Non-pigmented ciliary epithelial cell (primary cell): ENCODE measurements around the gene SIRT7.

Experiments
- DNase-seq: peaks from one replicate; pipeline ENCODE4 v3.0.0-alpha.2; 2010; ENCODE audit warnings: low read depth

Gene SIRT7

DNA sequence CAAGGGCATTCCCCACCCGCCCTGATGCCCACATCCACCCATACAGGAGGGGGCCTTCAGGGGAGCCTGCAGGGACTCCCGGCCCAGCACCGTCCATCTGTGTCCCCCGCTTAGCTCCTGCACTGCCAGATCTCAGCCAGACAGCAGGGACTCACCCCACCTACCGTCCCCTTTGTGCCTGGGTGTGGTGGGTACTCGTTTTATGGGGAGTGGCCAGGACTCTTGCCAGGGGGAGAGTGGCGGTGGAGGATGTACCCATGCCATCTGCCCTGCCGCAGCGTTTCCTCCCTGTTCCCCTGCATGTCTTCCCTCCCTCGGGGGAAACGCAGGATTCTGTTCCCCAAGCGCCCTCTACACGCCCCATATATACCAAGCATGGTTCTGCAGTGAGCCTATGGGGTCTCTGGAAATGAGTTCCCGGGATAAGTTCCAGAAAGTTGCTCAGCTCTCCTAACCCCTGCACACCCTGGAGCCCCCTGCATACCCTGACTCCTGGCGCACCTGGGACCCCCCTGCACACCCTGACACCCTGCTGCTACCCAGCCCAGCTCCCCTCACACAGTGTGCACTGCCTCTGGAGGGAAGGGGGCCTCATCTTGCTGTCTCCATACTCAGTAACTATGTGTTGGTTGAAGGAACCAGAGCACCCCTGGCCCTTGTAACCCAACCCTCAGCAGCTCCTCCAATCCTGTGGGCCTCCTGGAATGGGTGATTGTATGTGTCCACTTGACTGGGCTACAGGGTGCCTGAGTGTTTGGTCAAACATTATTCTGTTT, 13.8 kb upstream of the SIRT7 start:
- DNase-seq, result no peak

DNA sequence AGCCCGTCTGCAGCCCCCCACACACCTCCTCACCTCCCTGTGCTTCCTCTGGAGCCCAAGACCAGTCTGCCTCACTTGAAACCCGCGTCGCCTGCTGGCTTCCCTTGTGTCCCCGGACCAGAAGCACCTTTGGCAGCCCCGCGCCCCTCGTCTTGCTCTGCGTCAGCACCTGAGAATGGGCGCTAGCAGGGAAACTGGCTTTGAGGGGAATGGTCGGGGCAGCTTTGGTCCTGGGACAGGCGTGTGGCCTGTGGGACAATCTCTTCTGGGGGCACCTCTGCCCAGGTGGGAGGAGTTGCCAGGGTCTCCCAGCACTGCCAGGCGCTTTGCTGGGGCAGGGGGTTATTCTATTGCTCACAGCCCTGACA, 13.2 kb upstream of the SIRT7 start:
- DNase-seq, result no peak

DNA sequence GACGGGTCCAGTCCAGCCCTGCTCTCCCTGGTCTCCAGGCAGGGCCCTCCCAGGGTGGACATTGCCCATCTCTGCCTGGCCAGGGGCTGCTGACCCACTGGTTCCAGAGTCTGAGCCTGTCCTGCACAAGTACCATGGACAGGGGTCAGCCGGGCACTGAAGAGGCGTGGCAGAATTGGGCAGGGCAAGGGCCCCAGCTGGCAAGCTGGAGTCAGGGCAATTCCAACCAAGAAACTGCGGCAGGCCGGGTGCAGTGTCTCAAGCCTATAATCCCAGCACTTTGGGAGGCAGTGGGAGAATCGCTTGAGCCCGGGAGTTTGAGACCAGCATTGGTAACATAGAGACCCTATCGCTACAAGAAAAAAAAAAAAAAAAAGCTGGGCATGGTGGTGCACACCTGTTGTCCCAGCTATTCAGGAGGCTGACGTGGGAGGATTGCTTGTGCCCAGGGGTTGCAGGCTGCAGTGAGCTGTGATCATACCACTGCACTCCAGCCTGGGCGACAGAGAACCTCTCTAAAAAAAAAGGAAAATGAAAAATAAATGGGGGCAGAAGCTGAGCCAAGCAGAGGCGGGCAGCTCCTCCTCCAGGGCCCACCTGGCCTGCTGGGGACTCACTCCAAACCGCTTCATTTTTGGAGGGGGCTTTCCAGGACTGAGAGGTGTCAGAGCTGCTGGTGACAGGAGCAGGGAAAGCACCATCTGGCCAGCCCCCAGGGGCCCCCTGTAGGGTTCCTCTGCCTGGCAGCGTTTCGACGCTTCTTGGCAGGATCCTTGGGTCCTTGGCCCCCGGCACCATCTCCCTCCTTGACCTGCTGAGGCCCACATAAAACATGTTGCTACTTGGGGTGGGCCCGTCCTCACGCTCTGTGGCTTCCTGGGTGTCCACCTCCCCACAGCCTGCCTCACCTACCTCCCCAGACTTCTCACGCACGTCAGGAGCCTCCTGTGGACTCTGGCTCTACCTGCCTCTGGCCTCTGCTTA, 12.5 kb upstream of the SIRT7 start:
- DNase-seq, result no peak

DNA sequence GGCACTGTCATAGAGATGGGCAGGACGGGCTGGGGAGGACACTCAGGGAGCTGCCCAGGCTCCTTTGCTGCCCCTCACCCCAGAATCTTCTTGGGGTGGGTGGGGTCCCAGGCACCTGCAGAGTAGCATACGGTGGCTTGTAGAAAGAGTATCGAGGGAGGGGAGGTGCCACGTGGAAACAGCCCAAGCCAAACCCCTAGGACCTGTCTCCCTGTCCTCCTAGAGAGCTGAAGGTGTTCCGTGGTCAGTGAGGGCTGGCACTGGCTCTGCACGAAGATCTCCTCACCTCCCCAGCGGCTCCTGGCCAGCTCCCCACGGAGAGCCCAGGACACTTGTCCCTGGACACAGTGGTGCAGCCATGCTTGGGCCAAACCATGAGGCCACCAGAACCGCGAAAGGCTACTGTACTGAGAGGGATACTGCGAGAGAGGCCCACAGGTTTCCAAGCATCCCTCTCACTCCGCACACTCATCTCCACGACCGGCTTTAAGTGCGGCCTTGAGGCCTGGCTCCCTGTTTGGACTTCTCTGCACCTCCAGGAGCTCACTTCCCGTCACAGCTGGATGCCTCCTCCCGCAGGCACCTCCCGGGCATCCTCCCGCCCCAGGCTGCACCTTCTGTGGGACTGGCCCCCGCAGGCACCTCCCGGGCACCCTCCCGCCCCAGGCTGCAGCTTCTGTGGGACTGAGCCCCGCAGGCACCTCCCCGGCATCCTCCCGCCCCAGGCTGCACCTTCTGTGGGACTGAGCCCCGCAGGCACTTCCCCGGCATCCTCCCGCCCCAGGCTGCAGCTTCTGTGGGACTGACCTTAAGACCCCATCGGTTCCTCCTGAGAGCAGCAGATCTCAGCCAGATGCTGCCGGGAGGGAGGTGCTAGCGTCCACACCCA, 11.5 kb upstream of the SIRT7 start:
- DNase-seq, result no peak

DNA sequence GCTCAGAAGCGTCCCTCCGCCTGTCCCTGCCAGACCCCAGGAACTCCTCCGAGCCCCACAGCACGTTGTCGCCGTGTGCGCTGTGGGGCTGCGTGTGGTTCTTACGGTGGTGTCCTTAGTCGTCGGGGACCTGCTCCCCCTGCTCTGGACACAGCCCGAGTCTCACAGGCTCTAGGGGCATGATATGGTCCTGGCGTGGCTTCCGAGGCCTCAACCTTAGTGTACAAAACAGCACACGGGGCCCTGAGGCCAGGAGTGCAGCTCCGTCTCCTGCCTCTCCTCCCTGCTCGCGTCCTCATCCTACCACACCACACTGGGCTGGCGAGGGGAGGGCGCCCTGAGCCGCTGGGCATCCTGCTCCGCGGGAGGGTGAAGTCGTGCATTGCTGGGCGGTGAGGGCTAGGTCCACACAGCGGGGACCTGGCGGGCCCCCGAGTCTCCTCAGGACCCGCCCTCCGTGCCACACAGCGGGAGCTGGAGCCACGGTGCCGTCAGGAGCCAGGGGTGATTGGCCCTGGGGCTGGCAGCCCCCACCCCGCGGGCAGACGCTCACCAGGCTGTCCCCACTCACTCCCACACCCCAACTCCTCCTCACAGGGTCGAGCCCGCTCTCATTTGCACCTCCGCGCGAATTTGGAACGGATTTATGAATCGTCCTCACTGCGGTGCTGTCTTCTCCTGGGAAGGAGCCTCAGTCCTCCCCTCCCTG, 10.7 kb upstream of the SIRT7 start:
- no peak for DNase-seq

DNA sequence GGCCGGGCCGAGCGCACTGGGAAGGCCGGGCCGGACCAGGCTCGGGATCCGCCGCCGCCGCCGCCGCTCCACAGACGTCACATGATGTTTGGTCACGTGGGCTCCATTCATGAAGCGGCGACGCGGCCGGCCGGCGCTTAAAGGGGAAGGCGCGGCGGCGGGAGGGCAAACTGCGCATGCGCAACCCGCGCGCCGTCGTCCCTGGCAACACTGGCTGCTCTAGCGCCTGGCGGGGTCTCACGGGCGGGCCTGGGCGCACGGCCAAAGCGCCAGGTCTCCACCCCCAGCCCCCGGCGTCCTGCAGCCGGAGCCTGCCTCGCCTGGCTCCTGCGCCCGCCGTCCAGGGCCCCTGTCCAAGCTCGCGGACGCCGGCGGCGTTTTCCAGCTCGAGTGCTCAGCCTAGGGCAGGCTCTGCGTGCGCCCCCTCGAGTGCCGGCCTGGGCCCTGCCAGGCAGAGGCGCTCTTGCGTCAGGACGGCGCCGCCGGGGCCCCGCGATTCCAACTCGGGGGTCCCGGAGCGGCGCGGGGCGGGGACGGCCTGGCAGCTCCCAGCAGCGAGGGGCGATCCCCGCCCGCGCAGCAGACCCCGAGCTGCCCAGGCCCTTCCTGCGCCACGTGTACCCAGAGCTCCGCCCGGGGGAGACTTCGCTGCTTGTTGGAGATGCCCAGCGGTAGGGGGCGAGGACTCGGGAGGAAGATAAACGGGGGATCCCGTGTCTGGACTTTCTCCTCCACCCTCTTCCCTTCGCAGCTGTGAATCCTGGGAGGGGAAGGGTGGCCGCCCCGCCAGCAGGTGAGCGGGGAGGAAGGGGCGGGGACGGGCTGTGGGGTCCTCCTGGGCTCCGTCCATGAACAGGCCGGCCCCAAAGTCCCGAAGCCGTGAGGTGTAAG, 9.9 kb upstream of the SIRT7 start, which contains the start of gene MAFG:
TSS of gene MAFG (minus strand) at position 83 of the 891 bp plus-strand sequence. CDS start 4,550 bp downstream, outside the sequence.
- no peak for DNase-seq

DNA sequence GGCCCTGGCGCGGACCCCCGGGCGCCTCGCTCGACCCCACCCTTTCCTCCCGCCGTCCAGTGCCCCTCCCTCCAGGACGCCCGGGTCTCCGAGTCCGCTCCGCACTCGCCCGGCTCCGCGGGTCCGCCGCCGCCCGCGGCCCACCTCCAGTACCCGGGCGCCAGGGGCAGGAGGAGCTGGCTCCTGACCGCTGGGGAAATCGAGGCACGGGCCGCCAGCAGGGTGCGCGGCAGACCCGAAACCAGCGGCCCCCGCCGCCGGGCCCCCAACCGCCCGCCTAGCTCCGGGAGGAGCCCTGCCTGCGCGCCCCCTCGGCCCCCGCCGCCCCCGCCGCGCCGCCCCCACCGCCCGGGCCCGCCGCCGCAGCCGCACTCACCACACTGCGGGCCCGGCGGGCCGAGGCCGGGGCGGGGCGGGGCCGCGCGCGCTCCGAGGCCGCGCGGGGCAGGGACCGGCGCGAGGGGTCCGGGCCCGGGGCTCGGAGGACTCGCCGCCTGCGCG, 9.2 kb upstream of the SIRT7 start:
- DNase-seq, result no peak

DNA sequence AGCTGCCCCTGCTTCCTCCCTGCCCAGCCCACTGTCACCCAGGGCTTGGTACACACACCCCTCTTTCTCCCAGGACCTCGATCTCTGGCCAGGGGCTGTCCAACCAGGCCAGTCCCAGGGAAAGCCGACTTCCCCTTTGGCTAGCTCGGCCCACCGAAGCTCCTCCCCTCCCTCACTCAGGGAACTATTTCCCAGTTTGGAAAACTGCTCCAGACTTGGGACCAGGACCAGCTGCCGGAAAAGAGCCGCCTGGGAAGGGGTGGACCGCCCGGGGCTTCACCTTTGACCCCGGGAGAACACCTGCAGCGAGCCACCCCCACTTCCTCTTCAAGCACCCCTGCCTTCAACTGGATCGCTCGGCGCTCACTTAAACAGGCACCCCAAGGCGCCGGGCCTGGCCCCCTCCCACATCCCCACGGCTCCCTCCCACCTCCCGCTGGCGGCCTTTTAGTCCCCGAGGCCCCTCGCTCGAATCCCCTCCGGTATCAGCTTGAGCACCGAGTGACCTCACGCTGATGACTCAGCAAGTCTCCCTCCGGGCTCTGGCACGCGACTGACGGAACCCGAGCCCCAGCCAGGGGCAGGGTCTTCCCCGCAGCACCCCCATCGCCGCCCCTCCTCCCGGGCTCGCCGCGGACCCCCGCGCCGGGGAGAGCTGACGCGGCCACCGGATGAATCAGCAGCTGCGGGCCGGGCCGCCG, 8.6 kb upstream of the SIRT7 start:
- no peak for DNase-seq

DNA sequence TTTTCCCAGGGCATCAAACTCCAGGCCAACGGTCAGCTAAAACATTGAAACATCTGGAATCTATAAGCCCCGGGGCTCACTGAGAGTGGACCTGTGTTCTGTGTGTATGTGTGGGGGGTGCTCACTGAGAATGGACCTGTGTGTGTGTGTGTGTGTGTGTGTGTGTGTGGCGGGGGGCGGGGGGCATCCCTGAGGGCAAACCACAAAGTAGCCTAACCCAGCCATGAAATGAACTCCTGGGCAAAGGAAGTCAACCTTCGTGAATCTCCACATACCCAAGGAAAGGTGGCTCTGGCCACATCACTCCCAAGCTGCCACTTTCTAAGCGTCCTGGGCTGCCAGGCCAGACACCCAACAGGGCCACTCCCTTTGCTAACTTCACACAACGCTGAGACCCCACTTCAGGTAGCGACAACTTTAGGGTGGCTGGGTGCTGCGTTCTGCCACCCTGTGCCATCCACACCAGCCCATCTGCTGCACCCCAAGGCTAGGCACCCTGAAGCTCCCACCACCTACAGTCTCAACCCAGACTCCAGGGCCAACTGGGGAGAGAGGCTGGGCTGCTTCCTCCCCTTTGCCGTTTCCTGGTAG, 8.0 kb upstream of the SIRT7 start:
- DNase-seq, result no peak

DNA sequence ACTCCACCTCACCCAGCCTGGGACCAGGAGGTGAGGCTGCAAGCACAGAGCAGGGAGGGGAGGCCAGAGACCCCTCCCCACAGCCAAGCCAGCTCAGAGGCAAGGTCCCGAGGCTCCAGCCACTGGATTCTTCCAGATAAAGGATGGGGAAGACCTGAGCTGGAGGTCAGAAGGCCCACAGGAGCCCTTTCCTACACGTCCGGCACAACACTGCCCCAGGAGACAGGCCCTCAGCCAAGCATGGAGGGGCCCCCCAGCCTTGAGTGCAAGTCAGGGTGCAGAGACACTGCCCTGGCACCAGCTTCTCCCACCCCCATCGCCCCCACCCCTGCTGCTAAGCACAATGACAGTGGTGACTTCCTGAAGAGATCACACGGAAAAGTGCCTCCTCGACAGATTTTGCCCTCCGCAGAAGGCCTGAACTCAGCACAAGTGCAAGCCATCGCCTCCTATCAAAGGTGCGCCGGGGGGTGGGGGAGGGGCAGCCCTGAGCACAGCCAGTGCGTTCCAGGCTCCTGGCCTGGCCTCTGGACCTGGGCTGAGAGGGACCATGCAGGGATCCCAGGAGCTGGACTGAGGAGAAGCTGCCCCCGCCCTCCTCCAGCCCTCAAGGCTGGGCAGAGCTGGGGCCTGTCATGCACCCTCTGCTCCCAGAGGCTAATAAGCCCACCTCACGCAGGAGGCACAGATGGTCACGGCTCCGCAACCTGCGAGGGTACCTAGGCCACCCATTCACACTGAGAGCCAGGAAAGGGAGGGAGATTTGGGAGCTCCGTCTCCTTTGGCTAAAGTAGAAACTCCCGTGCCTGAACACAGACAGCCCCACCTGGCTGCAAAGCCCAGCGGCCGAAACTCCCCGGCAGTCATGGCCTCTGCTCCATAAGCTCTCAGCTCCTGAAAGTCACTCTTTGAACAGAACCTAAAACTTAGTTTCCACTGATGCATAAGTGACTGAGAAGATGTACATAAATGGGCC, 6.9 kb upstream of the SIRT7 start:
- no peak for DNase-seq

DNA sequence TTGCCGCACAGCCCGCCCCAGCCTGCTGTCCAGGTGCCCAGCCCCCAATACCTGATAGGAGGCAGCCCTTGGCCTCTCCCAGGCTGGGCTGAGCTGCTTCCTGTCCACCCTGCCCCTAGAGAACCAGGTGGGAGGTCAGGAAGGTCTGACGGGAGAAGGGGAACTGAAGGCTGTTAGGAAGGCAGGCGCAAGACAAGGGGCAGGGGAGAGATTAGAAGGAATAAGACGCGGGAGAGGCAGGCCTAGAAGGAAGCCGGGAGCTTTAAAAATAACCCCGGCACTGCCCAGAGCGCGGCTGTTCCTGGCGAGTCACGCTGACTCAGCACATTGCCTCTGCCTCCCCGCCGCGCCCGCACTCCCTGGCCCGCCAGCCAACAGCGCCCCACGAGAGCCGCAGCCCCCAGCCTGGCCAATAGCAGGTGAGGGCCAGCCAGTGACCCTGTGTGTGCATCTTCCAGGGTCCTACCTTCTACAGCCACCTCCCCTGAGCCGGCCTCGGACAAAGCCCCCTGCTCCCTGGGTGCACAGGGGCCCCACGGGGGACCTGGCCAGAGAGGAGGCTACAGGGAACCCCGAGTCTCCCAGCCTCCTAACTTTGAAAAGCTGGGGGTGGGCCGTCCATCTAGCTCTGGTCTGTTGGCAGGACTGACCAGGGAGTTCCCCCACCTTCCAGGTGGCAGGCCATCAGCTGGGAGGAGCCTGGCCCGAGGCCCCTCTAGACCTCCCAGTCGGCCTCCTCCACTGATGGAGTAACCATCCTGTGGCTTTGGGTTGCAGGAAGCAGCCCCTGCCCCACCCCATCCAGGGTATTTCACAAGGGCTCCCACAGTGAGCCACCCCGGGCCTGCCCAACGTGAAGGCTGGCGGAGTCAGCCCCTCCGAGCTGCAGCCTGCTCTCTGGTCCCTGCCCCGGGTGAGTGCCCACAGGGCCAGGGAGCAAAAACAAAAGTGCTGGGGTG, 5.6 kb upstream of the SIRT7 start:
- no peak for DNase-seq

DNA sequence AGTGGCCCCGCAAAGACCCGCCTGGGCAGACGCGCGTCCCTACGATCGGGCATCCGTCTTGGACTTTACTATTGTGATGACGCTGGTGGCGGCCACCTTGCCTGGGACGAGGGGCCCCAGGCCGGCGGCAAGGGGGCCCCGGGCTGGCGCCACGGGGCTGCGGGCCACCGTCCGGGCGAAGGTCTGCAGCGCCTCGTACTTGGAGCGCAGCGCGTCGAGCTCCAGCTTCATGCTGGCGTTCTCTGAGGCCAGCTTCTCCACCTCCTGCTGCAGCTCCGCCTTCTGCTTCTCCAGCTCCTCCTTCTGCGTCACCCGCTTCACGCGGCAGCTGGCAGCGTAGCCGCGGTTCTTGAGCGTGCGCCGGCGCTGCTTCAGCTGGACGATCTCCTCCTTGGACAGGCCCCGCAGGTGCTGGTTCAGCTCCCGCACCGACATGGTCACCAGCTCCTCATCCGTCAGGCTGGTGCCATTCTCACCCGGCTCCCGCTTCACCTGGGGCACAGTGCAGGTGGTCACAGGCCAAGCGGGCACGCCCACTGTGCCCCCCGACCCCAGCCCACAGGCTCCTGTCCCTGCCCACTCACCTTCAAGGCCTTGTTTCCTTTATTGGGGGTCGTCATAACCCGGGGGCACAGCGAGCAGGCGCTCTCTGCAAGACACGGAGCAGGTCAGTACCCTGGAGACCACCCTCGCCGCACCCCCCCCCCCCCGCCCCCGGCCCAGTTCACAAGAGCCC, 4.8 kb upstream of the SIRT7 start:
- DNase-seq, result no peak

DNA sequence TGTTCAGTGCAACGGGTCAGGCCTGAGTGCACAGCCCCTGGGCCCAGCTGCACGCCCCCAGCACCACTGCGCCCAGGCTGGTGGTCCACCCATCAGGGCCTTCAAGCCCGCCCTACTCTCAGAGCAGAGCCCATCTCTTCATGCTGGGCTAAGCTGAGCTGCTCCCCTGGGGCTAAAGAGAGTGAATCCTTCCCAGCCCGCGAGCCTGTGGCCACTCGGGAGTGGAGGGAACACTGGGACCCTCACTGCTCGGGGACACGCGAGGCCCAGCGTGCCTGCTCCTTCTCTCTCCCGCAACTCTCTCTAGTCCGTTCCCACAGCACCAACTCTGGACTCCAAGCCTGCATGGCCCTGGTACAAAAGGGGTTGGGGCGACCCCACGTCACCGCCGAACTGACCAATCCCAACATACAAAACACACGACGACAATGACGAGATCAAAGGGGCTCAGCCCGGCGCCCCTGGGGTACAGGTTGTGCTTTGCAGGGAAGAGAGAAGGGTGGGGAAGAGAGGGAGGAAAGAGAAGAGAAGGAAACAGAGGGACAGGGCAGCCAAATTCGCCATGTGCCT, 4.1 kb upstream of the SIRT7 start:
- DNase-seq, result no peak

DNA sequence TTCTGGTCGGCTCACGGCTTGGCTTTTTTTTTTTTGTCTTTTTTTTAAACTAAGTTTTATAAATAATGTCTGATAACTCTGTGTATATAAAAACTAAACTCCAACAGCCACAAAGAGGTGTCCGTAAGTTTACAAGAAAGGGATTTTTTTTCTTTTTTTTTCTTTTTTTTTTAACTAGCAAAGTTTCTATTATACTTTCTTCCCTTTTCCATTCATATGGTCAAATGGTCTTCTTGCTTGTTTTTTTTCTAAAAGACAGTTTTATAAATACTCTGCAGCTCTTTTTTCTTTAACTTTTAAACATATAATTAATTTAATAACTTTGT, 3.5 kb upstream of the SIRT7 start:
- DNase-seq, result no peak

DNA sequence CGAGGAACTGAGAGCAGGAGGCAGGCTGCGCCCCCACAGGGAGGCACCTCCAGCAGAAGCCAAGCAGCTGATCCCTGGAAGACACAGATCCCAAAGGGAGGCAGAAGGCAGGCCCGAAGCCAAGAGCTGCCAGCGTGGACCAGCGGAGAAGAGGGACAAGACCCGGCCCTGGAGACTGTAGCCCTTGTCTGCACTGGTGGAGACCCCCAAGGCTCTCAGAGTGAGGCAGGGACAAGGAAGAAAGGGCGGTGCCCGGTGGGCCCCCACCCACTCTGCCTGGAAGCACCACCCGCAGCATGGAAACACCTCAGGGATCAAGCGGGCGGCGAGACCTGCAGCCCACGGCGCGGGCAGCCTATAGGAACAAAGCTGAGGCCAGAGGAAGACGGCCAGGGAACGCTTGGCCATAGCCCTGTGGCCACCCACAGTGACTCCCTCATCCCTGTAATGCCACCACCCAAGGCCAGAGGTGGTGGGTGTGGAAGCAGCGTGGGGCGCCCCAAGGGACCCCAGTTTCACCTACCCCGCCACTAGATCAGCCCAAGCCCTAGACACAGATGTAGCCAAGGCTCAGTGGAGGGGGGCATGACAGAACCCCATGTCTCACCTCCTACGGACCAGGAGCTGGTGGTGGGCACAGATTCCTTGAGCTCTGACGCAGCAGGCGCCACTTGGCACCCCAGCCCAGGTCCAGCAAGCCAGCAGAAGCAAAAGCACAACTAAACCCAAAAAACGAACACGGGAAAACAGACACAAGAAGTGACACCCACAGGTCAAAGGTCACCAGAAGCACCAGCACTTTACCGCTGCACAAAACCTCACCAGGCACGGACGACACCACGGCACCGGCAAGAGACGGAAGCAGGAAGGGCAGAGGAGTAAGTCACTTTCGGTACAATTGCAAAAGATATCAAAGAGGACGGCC, 2.9 kb upstream of the SIRT7 start:
- no peak for DNase-seq
